Activated CD4-positive, alpha-beta T cell treated with anti-CD3 and anti-CD28 coated beads for 48 hours (primary cell): ENCODE measurements around the gene CRIP2.
A peak's percentile ranks its signal among the peaks of the same experiment; 100 is the strongest.

Experiments
- DNase-seq: peaks from one replicate; pipeline ENCODE4 v3.0.0-alpha.2; 2020

CRIP2 gene

DNA sequence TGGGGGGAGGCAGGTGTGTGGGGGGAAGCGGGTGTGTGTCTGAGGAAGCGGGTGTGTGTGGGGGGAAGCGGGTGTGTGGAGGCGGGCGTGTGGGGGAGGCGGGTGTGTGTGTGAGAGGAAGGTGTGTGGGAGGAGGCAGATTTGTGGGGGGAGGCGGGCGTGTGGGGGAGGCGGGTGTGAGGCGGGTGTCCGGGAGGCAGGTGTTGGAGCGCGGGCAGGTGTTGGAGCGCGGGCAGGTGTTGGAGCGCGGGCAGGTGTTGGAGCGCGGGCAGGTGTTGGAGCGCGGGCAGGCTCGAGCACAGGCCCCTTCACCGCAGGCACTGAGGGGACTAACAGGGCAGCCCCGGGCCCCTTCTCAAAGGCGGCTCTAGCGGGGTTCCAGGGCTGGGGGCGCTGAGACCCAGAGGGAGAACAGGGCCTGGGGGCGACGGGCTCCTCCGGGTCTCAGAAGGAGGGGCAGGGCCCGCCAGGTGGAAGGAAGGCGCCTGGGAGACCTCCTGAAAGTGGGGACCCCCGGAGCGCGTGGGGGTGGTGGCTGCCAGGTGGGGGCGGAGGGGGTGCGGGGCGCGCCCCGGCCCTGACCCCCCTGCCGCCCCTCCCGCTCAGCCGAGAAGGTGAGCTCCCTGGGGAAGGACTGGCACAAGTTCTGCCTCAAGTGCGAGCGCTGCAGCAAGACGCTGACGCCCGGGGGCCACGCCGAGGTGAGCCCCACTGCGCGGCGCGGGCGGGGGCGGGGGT, 3.2 kb downstream of the CRIP2 start:
- no peak for DNase-seq

DNA sequence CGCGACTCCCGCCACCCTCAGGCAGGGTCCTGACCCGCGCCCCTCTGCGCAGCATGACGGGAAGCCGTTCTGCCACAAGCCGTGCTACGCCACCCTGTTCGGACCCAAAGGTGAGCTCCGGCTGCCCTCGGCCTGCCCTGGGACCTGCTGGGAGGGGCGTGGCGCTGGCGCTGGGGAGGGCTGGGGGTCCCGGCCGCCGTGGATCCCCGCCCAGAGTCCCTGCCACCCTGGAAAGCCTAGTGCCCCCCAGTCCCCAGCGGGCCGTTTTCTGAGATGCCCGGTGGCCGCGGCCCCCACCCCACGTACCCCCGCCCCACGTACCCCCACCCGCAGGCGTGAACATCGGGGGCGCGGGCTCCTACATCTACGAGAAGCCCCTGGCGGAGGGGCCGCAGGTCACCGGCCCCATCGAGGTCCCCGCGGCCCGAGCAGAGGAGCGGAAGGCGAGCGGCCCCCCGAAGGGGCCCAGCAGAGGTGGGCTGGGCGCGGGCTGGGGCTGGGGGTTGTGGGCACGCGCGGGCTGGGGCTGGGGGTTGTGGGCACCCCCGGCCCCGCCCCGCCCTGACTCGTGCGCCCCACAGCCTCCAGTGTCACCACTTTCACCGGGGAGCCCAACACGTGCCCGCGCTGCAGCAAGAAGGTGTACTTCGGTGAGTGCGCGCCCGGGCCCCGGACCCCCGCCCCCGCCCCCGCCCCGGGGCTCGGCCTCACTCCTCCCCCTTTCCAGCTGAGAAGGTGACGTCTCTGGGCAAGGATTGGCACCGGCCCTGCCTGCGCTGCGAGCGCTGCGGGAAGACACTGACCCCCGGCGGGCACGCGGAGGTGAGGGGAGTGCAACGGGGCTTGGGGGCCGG, 4.0 kb downstream of the CRIP2 start:
- no peak for DNase-seq

DNA sequence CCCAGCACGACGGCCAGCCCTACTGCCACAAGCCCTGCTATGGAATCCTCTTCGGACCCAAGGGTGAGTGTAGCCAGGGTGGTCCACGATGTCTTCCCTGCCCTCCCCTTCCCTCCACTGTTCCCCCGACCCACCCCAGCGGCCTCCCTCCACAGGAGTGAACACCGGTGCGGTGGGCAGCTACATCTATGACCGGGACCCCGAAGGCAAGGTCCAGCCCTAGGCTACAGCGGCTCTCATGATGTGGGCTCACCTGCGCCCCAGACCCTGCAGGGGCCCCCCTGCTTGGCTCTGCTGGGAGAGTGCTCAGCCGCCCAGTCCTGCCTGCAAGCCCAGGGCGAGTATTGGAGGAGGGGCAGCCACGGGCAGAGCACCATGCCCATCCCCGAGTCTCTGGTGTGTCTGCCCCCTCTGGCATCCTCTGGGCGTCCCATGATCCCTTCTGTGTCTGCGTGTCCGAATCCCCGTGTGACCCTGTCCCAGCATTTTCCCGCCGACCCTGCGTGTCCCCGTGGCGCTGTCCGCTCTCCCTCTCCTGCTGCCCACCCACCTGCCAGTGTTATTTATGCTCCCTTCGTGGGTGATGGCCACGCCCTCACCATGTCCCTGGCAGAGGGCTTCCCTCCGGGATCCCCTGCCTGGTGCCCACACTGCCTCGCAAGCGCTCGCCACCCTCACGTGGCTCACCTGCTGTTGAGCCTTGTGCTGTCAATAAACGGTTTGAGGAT, 5.0 kb downstream of the CRIP2 start:
- no peak for DNase-seq

DNA sequence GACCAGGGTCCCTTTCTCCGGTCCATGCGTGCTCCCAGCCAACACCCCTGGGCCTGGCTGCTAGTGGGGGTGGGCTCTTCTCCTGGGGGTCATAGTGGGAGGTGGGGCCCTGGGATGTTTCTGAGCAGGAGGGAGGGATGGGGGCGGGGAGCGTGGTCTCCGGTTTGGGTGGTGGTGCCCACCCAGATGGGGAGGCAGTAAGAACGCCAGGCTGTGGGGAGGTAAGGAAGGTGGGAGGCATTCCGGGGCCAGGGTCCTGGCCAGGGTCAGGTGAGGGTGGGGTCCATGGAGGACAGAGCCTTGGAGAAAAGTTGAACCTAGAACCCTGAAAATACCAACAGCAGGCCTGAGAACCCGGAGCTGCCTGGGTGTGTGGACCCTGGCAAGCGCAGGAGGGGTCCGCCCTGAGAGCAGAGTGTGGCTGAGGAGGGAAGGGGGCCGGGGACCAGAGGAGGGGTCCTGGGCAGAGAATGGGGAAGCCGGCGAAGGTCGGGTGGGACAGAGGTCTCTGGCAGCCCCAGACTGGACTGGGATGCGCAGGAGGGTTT, 5.7 kb downstream of the CRIP2 start:
- no peak for DNase-seq

DNA sequence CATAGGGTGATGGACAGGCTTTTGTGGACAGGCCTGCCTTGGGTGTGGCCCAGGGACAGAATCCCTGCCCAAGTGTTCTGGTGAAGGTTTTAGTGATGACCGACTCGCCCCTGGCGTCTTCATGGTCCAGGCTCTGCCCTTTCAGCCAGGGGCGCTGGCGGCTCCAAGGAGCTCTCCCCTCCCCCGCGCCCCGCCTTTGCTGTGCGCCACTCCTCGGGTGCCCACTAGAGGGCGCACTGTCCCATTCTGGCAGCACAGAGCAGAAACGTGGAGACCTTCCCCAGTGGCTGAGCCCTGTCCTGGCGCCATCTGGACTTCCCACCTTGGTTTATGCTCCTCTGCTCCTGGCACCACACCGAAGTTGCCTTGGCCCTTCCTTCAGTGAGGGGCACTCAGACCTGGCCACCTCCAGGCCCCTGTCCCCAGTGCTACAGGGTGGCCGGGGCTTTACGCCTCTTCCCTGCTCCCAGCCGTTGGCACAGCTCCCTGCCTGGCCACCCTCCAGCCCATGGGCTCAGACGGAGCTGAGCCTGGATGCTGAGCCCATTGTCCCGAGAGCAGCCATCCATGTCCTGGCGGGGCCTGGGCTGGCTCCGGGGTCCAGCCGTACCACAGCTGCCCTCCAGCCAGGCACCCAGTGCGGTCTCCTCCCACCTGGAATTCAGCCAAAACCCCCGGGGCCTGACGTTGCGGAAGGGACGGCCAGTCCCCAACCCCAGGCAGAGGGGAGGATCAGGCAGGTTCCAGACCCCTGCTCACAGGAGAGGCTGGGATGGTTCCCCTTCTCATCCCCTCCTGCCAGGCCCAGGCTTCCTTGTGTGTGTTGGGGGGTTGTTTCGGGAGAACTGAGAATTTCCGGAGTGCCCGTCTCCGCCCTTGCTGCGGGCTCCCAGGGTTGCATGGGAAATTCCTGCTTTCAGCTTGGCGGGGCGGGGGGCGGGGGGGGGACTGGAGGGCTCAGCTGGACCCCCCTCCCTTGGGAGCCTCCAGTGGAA, 6.5 kb downstream of the CRIP2 start:
- DNase-seq: peak; percentile 93

DNA sequence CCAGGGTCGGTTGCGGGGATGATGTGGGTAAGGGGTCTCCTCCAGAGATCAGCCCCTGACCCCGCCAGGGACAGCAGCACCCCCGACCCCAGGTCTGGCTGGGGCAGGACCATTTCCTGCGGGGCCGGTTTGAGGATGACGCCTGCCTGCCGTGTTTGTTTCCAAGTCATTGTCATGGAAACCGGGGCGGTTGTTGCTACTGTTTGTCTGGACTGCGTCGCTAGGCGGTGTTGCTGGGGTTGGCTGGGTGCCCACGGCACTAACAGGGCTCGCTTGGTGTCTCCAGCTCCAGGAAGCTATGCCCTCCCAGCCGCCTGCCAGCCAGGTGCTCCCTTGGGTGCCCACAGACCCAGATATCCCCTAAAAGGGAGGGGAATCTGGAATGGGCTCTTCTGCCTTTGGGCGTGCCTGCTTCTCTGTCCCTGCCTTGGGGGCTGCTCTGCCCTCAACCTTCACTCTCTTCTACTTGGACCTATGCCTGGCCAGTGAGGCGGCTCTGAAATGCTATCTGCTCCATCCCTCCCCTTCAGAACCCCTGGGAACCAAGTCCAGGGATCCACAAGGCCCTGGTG, 7.4 kb downstream of the CRIP2 start:
- peak; percentile 94 for DNase-seq

DNA sequence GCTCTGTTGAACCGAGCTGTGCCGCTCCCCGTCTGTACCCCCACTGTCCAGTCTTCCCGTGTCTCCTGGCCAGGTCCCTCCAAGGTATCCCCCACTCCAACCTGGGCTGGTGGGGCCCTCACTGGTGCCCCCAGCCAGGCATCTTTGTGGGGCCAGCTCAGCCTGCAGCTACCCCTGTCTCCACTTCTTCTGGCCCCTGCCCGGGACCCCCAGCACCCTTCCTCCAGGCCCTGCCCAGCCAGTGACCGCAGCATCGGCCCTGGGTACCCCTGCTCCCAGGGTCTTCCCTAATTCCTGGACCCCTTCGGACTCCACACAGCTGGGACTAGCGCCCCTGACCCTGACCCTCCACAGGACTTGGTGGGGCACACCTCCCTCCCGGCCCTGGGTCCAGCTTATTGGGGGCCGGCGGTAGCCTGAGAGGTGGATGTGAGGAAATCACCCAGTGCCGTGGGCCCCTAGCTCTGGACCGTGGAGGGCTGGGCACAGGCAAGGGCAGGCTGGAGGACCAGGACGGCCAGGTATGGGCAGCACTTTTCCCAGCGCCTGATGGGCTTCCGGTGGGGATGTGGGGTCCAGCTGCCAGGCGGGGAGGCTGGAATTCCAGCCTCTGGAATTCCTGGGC, 8.0 kb downstream of the CRIP2 start:
- DNase-seq: no peak

DNA sequence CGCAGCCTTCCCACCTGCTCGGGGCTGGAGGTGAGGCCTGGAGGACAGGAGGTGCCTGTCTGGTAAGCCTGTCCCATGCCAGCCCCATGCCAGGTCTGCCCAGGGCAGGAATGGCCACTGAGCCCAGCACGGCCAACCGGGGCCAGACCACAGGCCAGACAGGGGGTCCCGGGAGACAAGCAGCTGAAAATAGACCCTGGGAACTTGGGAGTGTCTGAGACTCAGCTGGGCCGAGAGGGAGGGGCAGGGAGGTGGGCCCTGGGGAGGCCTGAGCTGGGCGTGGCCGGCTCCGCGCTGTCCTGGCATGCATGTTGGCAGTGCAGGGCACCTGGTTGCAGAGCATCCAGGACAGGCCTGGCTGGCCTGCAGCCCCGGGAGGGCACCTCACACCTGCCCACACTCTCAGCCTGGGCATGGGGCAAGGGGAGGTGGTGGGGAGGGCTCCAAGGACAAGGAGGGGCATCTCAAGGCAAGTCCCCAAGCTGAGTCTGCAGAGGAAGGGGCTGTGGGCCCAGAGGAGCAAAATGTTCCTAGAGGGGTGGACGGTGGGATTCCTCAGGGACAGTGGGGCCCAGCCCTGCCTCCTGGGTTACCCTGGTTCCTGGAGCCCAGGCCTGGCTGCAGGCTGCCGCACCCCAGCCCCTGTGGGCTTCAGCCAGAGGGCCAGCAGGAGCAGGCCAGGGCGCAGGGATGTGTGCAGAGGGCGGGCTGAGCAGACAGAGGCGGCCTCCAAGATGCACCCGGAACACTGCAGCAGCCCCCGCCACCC, 8.9 kb downstream of the CRIP2 start:
- DNase-seq: no peak

DNA sequence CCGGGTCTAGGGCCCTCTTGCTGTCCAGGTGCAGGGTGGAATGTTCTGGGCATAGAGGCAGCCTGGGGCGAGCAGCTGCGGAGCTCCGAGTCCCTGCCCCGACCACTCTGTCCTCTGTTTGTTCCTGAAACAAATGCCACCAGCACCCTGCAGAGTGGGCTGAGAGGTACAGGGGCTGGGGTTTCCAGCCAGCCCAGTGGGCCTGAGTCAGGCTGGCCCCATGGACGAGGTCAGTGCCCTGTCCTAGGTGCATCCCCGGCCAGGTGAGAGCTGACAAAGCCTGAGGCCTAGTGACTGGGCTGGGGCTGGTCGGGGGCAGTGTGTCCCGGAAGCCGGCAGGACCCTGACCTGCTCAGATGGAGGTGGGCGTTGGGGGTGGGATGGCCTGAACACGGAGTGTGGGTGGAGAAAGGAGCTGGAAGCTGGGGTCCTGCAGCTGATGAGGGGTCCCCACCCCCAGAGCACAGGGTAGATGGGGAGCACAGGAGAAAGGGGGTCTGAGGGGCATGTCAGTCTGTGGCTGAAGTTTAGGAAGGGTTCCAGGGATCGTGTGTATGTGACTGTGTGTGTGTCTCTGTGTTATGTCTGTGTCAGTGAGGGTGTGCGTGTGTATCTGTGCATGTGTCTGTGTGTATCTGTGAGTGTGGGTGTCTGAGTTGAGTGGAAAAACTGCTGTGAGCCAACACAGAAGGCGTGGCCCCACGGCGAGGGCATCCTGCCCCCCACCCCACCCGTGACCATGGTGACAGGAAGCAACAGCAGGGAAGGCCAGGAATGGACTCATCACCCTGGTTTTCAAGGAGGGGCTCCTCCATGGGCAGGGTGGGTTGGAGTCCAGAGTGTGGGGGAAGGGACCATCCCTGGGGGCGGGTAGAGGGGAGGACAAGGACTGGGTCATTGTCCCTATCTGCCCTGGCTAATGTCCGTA, 9.7 kb downstream of the CRIP2 start:
- DNase-seq: no peak

DNA sequence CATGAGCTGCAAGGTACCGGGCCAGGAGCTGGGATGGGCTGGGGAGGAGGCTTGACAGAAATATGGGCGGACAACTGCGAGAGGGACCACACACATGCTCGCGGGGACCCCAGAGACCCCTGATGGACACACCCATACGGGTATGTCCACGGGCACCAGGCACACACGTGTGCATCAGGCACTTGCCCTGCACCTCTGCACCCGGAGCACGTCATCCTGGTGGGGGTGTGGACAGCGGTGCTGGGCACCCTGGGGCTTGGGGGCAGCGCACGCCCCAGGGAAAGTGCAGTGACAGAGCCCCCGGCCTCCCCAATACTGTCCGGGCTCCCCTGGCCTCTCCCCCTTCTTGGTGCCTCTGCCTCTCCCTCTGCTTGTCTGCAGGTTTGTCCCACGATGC, 10.4 kb downstream of the CRIP2 start:
- no peak for DNase-seq

DNA sequence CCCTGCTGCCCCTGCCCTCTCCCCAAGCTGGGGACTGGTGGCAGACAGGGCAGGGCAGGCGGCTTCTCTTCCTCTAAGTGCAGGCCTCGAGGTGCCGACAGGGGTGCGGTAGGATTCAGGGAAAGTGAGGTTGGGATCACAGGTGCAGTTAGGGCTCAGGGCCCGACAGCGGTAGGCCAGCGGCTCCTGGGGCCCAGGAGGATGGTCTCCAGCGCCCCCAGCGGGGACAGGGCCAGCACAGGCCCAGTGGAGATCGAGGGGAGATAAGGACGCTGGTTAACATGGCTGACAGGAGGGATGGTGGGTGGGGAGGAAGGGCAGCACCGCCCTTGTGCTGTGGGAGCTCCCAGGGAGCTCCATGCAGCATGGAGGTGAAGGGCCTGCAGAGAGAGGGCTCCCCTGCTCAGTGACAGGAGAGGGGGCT, 11.1 kb downstream of the CRIP2 start:
- DNase-seq: peak; percentile 65

DNA sequence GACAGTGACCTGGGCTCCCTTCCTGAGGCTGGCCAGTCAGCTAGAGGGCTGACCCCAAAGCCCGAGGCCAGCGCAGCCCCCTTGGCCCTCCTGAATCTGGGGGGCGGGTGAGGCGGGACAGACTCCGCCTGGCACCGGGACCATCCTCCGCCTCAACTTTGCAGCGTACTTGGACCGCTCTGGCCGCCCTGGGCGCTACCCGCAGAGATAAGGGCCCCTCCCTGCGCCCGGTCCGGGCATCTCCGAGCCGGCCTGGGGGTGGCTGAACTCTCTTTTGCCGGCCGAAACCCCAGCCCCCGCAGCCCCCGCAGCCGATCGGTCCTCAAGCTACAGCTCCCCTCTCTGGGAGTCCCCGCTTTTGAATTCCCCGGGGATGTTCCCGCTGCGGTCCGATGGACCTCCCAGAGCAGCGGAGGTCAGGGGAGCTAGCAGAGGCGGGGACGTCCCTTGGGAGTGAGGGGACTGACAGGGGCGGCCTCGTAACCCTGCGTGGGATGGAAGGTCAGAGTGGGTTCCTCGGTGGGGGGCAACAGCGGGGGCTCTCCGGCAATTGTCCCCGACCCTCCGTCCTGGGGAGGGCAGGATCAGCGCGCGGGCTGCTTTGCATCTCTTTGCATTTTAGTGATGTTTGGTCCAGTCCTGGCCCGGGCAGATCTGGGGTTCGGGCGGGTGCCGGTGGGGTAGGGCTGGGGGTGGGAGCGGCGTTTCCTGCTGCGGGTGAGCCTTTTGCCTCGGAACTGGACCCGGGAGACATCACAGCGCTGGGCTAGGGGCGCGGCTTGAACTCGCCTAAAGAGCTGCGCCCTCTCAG, 11.7 kb downstream of the CRIP2 start, which contains the start of gene CRIP1:
CRIP1 (plus strand) TSS at position 724 of the 811 bp plus-strand sequence. CDS start 374 bp downstream, outside the sequence.
- DNase-seq: no peak

DNA sequence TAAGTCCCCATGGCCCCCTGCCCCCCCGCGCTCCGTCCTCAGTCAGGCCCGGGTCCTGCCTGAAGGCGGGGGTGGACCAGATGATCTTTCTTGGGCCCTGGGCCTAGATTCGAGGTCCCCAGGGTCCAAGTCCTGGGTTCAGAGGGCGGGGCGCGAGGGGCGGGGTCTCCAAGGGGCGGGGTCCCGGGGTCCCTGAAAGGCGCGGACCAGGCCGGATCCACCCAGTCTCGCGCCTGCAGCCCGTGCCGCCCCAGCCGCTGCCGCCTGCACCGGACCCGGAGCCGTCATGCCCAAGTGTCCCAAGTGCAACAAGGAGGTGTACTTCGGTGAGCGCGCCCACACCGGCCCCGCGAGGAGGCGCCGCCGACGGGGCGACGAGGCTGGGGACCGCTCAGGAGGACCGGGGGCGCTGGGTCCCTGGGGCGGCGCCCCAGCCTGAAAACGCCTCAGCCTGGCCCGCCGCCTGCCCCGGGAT, 12.4 kb downstream of the CRIP2 start:
- peak; percentile 54 for DNase-seq

DNA sequence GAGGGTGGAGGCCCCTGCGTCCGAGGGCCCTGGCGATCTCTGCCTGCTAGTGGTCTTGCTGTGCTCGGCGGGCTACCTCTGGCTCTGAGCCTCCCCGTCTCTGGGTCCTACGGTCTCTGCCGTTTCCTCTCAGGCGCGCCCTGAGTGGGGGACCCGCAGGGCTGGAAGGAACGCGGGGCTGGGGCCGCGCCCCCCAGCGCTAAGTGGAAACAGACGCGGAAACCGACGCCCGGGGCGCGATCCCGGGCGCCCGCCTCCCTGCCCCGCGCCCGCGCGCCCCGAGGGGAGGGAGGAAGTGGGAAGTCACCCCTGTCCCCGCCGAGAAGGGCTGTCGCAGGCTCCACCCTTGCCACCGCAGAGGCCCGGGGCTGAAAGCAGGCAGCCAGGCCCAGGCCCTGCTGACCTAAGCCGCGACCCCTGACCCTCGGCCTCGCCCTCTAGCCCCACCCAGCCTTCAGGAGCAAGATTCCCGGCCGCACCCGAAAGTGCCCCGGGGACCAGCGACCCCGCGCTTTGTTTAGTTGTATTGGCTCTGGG, 12.9 kb downstream of the CRIP2 start:
- peak; percentile 63 for DNase-seq

DNA sequence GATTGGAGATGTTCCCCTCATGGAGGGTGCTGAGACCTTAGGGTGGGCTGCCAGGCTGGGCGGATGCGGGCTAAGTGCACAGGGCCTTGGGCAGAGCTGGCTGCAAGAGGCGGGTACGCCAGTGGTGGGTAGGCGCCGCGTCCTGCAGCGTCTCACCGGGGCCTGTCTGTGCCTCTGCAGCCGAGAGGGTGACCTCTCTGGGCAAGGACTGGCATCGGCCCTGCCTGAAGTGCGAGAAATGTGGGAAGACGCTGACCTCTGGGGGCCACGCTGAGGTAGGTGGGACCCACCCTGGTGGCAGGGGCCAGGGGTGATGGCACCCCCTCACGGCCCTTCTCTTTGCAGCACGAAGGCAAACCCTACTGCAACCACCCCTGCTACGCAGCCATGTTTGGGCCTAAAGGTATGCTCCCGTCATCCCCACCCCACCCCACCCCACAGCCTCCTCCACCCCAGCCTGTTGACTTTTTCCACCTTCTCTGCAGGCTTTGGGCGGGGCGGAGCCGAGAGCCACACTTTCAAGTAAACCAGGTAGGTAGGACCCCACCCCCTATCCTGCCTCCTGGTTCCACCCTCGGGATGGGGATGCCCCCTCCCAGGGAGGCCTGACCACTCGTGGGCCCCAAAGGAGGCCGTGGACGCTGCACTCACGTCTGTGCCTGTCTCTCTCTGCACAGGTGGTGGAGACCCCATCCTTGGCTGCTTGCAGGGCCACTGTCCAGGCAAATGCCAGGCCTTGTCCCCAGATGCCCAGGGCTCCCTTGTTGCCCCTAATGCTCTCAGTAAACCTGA, 13.6 kb downstream of the CRIP2 start:
- peak; percentile 45 for DNase-seq

DNA sequence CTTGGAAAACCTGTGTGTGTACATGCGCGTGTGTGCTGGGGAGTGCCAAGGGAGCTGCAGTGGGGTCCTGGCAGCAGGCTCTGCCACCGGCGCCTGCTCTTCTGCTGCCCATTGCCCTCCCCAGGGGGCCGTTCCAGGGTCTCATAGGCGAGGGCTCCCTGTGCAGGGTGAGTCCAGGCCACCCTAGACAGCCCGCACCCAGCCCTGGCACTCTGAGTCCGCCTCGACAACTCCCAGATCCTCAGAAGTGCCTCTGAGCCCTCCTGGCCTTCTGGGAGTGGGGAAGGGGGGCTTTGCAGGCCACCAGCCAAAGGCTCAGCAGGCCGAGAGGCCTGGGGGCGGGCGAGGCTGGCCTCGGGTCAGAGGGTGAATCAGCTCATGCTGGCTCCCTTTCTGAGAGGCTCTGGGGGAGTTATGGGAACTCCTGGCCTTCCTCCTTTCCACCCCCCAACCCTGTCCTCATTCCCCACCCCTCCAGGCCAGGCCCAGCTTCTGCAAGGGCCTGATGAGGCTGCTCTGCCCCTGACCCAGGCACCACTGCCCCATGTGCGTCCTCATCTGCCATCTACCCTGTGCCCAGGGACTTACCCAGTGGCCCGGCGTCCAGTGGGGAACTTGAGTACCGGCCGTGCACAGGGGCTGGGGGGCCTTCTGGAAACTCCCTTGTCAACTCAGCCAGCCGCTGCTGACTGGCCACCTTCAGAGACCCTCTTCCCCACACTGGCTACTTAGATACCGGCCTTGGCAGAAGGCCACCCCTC, 14.3 kb downstream of the CRIP2 start:
- no peak for DNase-seq
